ENCODE results near the gene LTC4S.

DNA sequence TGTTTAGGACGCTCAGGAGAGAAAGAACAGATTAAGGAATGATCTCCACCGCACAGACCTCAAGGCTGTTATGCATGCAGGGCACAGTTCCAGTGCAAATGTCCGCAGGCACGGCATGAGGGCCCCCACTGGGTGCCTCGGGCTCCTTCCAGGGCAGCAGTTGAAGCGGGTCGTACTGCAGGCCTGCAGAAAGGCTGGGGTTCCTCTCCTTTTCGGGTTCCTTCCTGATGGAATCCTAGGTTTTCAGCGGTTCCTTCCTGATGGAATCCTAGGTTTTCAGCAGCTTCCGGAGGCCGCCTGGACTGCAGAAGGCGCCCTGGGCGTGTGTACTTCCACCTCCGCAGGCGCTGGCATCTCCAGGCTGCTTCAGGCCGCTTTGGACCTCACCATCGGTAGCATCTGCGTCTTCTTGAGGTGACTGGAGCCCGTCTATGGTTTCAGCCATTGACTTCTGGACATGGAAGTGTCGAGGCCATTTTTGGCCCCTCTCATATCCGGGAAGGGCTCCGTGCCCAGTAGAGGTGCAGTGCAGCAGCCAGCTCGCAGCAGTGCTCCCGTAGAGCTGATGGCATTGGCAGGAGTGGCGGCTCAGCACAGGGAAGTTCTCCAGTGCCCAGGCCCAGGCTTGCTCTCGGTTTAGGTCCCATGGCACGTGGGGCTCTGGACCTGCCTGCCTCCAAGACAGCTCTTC lies 18.5 kb downstream of the LTC4S start:
- TF ChIP-seq JUND (IDR thresholded peaks at IDR 0.05; ENCODE audit: borderline replicate concordance, low read depth, low read length) (no peak), JUND (tag; IDR thresholded peaks at IDR 0.05; ENCODE audit: borderline replicate concordance, low read depth, low read length) (no peak), GATA2 (CRISPR knock-in tag; IDR thresholded peaks at IDR 0.05) (no peak)

All from K562 (cell line).